Osteoblast (primary cell): Measurements from ENCODE around the gene H2BW2. TPM values are rescaled to one million over a fixed set of nuclear protein-coding genes. Genes with fewer than 3 reads are reported as not detected.

Experiments
- DNase-seq: peaks from one replicate; pipeline ENCODE4 v3.0.0; 2011; ENCODE audit warnings: low spot score, mixed read lengths; ENCODE audit not compliant: insufficient read length; ENCODE audit errors: missing footprints
- H2AFZ ChIP-seq: 2 replicates; pipeline ENCODE4 v1.6.0; 2011; ENCODE audit warnings: mild to moderate bottlenecking, low read length
- H3K27ac ChIP-seq: 2 replicates; pipeline ENCODE4 v1.5.1; 2011; ENCODE audit warnings: mild to moderate bottlenecking, low read depth, low read length, moderate library complexity
- H3K27me3 ChIP-seq: 2 replicates; pipeline ENCODE4 v1.6.0; 2012; ENCODE audit warnings: mild to moderate bottlenecking, control low read depth, inconsistent platforms, low read length, moderate library complexity; ENCODE audit not compliant: insufficient read depth
- H3K36me3 ChIP-seq: 2 replicates; pipeline ENCODE4 v1.5.1; 2011; ENCODE audit warnings: mild to moderate bottlenecking, low read length, control low read depth, moderate library complexity; ENCODE audit not compliant: insufficient read depth
- H3K4me1 ChIP-seq: 2 replicates; pipeline ENCODE4 v1.5.1; 2011; ENCODE audit warnings: mild to moderate bottlenecking, low read length, control low read depth, moderate library complexity; ENCODE audit not compliant: insufficient read depth
- H3K4me2 ChIP-seq: 2 replicates; pipeline ENCODE4 v1.6.0; 2011; ENCODE audit warnings: mild to moderate bottlenecking, low read length; ENCODE audit not compliant: insufficient read depth
- H3K4me3 ChIP-seq: fragments of 200-600 bp; sonication (generic); 3 replicates; pipeline ENCODE4 v1.5.1; 2012; ENCODE audit warnings: mild to moderate bottlenecking, low read length, inconsistent platforms; ENCODE audit not compliant: insufficient read depth
- H3K79me2 ChIP-seq: 2 replicates; pipeline ENCODE4 v1.6.0; 2012; ENCODE audit warnings: mild to moderate bottlenecking, low read length, control low read depth, inconsistent platforms; ENCODE audit not compliant: insufficient read depth
- H3K9me3 ChIP-seq: 2 replicates; pipeline ENCODE4 v1.5.1; 2011; ENCODE audit warnings: low read depth, low read length, control low read depth
- H4K20me1 ChIP-seq: 2 replicates; pipeline ENCODE4 v1.6.0; 2012; ENCODE audit warnings: mild to moderate bottlenecking, low read length, control low read depth; ENCODE audit not compliant: insufficient read depth
- CTCF ChIP-seq: IDR thresholded peaks from 2 replicates; pipeline ENCODE4 v1.5.1; 2011; ENCODE audit warnings: mild to moderate bottlenecking, low read depth, low read length, moderate library complexity; ENCODE audit errors: extremely low read depth
- total RNA-seq: library from RNA; depleted of rRNA; stranded (reverse); fragments of >200 nt; gene quantifications from 2 replicates; pipeline ENCODE4 v1.2.3, GENCODE V29; 2012

H2BW2 gene
- total RNA-seq = not detected in 2 replicates

GRCh38 chrX:104039689-104040505 lies at the start of gene H2BW2:
Gene H2BW2 (plus strand): TSS chrX:104039956. CDS start chrX:104039995, 39 bp downstream.
- no peak for TF ChIP-seq CTCF
- H3K36me3 ChIP-seq = no peaks in the 10 kb centered on the region
- H3K79me2 ChIP-seq = no peaks in the 10 kb centered on the region
- no peaks in the 10 kb centered on the region for H3K9me3 ChIP-seq
- no peaks in the 10 kb centered on the region for H4K20me1 ChIP-seq
- peaks cover 9% of the 10 kb centered on the region for H3K27me3 ChIP-seq
- H3K4me1 ChIP-seq = no peaks in the 10 kb centered on the region
- no peak for DNase-seq
- H3K4me2 ChIP-seq = no peak within 1 kb of the TSS
- H3K4me3 ChIP-seq = no peak within 1 kb of the TSS
- H3K27ac ChIP-seq = no peak within 1 kb of the TSS
- no peak within 1 kb of the TSS for H2AFZ ChIP-seq

- H3K9me3 ChIP-seq = no peaks in the 10 kb centered on the region
- no peak overlapping the region for H3K4me3 ChIP-seq
- no peak for DNase-seq
- no peaks in the 10 kb centered on the region for H3K4me1 ChIP-seq
- H2AFZ ChIP-seq = no peak overlapping the region
- H3K4me2 ChIP-seq = no peak overlapping the region
- no peak for TF ChIP-seq CTCF
- H4K20me1 ChIP-seq = no peaks in the 10 kb centered on the region
- no peaks in the 10 kb centered on the region for H3K79me2 ChIP-seq
- H3K36me3 ChIP-seq = no peaks in the 10 kb centered on the region
- no peak overlapping the region for H3K27ac ChIP-seq
- H3K27me3 ChIP-seq = peaks cover 34% of the 10 kb centered on the region
Observed at GRCh38 chrX:103999234-103999633, 40.5 kb upstream of the H2BW2 start.

- Histone ChIP-seq H3K4me2 (no peak overlapping the region), H3K27me3 (peaks cover 12% of the 10 kb centered on the region), H3K36me3 (no peaks in the 10 kb centered on the region), H3K9me3 (no peaks in the 10 kb centered on the region), H4K20me1 (no peaks in the 10 kb centered on the region), H3K4me3 (no peak overlapping the region), H3K4me1 (no peaks in the 10 kb centered on the region), H3K27ac (no peak overlapping the region), H2AFZ (no peak overlapping the region), H3K79me2 (no peaks in the 10 kb centered on the region)
- no peak for DNase-seq
- no peak for TF ChIP-seq CTCF
Observed at GRCh38 chrX:104008831-104009230, 30.9 kb upstream of the H2BW2 start.

DNA sequence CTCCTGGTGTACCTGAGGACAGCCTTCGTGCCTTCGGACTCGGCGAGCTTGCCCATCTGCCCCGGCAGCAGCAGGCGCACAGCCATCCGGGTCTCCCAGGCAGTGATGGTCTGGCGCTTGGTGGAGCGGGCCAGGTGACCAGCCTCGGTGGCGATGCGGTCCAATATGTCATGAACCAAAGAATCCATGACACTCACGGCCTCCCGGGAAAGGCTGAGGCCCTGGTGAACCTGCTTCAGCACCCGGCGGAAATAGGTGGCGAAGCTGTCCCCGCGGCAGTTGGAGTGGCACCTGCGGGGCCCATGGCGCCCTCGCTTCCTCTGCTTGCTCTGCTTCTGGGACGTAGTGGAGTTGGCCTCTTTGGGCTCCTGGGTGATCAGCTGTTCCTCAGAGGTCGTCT lies 26.6 kb upstream of the H2BW2 start:
- no peaks in the 10 kb centered on the region for H3K79me2 ChIP-seq
- no peak for TF ChIP-seq CTCF
- H2AFZ ChIP-seq = no peak overlapping the region
- H3K9me3 ChIP-seq = no peaks in the 10 kb centered on the region
- H4K20me1 ChIP-seq = no peaks in the 10 kb centered on the region
- H3K4me1 ChIP-seq = no peaks in the 10 kb centered on the region
- no peak for DNase-seq
- H3K36me3 ChIP-seq = no peaks in the 10 kb centered on the region
- H3K4me2 ChIP-seq = no peak overlapping the region
- no peak overlapping the region for H3K4me3 ChIP-seq
- peaks cover 6% of the 10 kb centered on the region for H3K27me3 ChIP-seq
- no peak overlapping the region for H3K27ac ChIP-seq
